ENCODE data around the gene DLL4.

GRCh38 chr15:40985541-40986330 is 56.6 kb downstream of the DLL4 start:
- TF ChIP-seq NFRKB (IDR thresholded peaks at IDR 0.05) (no peak), ELF4 (IDR thresholded peaks at IDR 0.05) (no peak), SP1 (IDR thresholded peaks at IDR 0.05) (no peak), SUZ12 (IDR thresholded peaks at IDR 0.05) (no peak), CTBP1 (IDR thresholded peaks at IDR 0.05; ENCODE audit: borderline replicate concordance) (no peak), FOXK2 (IDR thresholded peaks at IDR 0.05) (no peak), FOXA1 (IDR thresholded peaks at IDR 0.05) (no peak), FOXM1 (IDR thresholded peaks at IDR 0.05; ENCODE audit: borderline replicate concordance) (no peak), HDGF (IDR thresholded peaks at IDR 0.05; ENCODE audit: borderline replicate concordance) (no peak), BHLHE40 (IDR thresholded peaks at IDR 0.05; ENCODE audit: borderline replicate concordance) (no peak), L3MBTL2 (conservative IDR thresholded peaks at IDR 0.05) (no peak), ZNF384 (IDR thresholded peaks at IDR 0.05) (no peak)
